Measurements from ENCODE around the gene TET1.

GRCh38 chr10:68606918-68607317 is 46.8 kb downstream of the TET1 start:
- TF ChIP-seq ZNF549 (CRISPR knock-in tag; IDR thresholded peaks at IDR 0.05) (no peak), MAX (IDR thresholded peaks at IDR 0.05) (no peak), CTCF (CRISPR knock-in tag; IDR thresholded peaks at IDR 0.05) (no peak), SP1 (IDR thresholded peaks at IDR 0.05) (no peak), SP1 (CRISPR knock-in tag; IDR thresholded peaks at IDR 0.05) (no peak), POLR2AphosphoS5 (IDR thresholded peaks at IDR 0.05; ENCODE audit: low read depth, low read length) (no peak), SATB2 (CRISPR knock-in tag; IDR thresholded peaks at IDR 0.05) (no peak), SRY (CRISPR knock-in tag; IDR thresholded peaks at IDR 0.05) (no peak)

Measured in HepG2 (cell line).